ENCODE data around the gene KCTD15.

DNA sequence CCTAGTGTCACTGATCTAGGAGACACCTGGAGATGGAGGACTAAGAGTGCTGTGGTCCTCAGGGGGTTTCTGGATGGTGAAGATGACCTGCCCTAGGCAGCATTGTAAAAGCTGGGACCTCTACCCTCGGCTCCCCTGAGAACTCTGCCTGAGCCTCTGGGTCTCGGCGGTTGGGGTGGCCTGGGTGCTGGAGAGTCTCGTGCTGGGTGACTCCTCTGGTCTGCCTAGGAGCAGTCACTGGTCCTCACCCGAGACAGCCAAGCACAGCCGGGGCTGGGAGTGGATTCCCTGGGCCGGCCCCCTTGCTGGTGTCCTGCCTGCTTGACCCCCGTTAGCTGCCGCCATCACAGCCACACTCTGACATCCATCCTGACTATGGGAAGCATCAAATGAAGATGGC lies 6.7 kb downstream of the KCTD15 start:
- no peak for TF ChIP-seq POLR2A (IDR thresholded peaks at IDR 0.05)
- TF ChIP-seq, protein P1, sequence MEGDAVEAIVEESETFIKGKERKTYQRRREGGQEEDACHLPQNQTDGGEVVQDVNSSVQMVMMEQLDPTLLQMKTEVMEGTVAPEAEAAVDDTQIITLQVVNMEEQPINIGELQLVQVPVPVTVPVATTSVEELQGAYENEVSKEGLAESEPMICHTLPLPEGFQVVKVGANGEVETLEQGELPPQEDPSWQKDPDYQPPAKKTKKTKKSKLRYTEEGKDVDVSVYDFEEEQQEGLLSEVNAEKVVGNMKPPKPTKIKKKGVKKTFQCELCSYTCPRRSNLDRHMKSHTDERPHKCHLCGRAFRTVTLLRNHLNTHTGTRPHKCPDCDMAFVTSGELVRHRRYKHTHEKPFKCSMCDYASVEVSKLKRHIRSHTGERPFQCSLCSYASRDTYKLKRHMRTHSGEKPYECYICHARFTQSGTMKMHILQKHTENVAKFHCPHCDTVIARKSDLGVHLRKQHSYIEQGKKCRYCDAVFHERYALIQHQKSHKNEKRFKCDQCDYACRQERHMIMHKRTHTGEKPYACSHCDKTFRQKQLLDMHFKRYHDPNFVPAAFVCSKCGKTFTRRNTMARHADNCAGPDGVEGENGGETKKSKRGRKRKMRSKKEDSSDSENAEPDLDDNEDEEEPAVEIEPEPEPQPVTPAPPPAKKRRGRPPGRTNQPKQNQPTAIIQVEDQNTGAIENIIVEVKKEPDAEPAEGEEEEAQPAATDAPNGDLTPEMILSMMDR (IDR thresholded peaks at IDR 0.05): no peak

All from thyroid gland (tissue), 4 donors.